G401 (cell line): ENCODE results near the gene FBXO39. TPM values are rescaled to one million over a fixed set of nuclear protein-coding genes. Genes with fewer than 3 reads are reported as not detected.
"Not testable (repeated sequence)": the region's sequence is repeated elsewhere in the genome, so short reads cannot be mapped to it uniquely, and the experiment has no call there.

Source experiments
- DNase-seq: peaks from one replicate; pipeline ENCODE4 v3.0.0-alpha.2; 2015; ENCODE audit warnings: low spot score
- in situ Hi-C: cut with HindIII; loops from 2 replicates; pipeline ENCODE4 v1.10.0; 2016; ENCODE audit warnings: low sequenced_read_pairs, mixed read lengths
- total RNA-seq: library from RNA; depleted of rRNA; stranded (reverse); fragments of >200 nt; shearing (Covaris generic); gene quantifications from 2 replicates; pipeline ENCODE4 v1.2.3, GENCODE V29; 2014; rRNA removed

The FBXO39 gene
- not detected in 2 replicates for total RNA-seq

GRCh38 chr17:6775871-6776405 lies at the start of gene FBXO39:
FBXO39 (plus strand) TSS chr17:6776215; CDS start chr17:6779869, 3,654 bp downstream.
- DNase-seq: no peak
- in situ Hi-C loops: no loop called here

DNA sequence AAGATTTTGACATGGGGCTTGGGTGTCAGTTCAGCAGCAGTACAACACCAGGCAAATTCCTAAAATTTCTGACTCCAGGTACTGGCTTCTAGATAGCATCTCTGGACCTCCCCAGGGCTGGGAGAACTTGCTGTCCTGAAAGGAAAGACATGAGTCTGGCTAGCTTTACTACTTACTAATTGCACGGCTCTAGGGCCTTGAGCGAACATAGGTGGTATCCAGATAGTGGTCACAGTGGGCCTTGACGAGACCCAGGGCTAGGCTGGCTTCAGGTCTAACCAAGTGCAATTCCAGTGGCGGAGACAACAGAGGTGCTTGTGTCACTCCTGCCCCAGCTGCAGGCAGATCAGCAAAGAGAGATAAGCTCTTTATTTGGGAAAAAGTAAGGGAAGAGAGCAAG lies 46.5 kb upstream of the FBXO39 start:
- in situ Hi-C loops: no loop called here
- DNase-seq: no peak

GRCh38 chr17:6746665-6747064 lies 29.4 kb upstream of the FBXO39 start:
- DNase-seq, in situ Hi-C loops: not testable (repeated sequence)

DNA sequence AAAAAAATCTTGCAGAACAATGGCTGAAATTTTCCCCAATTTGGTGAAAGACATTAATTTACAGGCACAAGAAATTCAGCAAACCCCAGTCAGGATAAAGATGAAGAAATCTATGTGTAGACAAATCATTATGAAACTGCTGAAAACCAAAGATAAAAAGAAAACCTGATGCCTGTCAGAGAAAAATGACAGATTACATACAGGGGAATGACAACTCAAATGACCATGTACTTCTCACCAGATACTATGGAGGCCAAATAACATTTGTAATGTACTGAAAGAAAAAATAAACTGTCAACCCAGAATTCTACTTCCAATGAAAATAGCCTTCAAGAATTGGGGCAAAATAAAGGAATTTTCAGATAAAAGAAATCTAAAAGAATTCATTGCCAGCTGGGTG lies 27.4 kb upstream of the FBXO39 start:
- in situ Hi-C loops: no loop called here
- no peak for DNase-seq

DNA sequence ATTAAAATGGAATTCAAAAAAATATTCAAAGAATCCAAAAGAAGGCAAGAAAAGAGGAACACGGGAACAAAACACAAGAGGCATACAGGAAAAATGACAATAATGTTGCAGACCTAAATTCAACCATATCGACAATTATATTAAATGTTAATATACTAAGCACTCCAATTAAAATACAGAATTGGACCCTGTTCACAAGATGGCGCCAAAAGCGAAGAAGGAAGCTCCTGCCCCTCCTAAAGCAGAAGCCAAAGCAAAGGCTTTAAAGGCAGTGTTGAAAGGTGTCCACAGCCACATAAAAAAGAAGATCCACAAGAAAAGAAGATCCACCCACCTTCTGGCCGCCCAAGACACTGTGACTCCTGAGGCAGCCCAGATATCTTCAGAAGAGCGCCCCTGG lies 26.5 kb upstream of the FBXO39 start:
- in situ Hi-C loops: no loop called here
- DNase-seq: no peak

- in situ Hi-C loops: no loop called here
These were observed 23.7 kb upstream of the FBXO39 start for GRCh38 chr17:6752068-6752909.

GRCh38 chr17:6753006-6753445 lies 23.0 kb upstream of the FBXO39 start:
- DNase-seq: no peak
- in situ Hi-C loops: no loop called here

More at GRCh38 chr17:6752068-6752909, 23.7 kb upstream of the FBXO39 start:
- DNase-seq: no peak

- DNase-seq: no peak
- in situ Hi-C loops: no loop called here
These were observed 22.5 kb upstream of the FBXO39 start for GRCh38 chr17:6753546-6753945.

GRCh38 chr17:6755281-6755680 lies 20.7 kb upstream of the FBXO39 start:
- no peak for DNase-seq
- in situ Hi-C loops: no loop called here

DNA sequence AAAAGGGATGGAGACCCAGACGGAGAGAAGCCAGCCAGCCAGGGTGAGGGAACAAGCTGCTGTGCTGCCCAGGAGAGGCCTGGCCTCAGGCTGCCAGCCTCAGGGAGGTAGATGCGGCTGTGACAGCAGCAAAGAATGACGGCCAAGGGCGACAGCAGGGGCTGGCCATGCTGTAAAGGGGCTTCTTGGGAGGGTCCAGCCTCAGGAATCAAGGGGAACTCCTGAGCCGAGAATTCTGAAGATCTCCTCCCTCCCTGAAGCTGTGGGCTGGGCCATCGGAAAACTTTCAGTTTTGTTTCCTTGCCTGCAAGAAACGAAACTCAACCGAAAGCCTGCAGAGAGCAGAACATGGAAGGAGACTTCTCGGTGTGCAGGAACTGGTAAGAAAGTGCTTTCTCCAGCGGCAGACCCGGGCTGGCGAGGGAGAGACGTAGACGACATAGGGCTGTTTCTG lies 20.3 kb upstream of the FBXO39 start, which contains the start of gene XAF1:
TSS of gene XAF1 (plus strand) at position 316 of the 454 bp plus-strand sequence. CDS start at position 349, 33 bp downstream.
- DNase-seq: no peak
- in situ Hi-C loops: no loop called here

GRCh38 chr17:6756425-6757031 lies 19.5 kb upstream of the FBXO39 start:
- in situ Hi-C loops: no loop called here
- no peak for DNase-seq

DNA sequence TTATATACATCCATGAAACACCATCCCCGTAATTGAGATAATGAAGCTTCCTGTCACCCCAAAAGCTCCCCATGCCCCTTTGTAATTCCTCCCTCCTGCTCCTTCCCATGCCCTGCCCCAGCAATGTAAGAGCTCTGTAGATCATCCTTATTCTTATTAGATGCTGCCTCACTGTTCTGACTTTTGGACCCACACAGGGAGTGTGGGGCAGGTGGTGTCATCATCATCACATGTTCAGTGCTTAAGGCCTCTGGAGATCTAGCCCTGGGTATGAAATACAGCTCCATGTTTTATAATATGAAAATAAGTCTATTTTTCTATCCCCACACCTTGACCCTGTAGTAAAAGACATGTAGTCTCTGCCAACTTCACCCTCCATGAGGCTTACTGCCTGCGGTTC lies 18.3 kb upstream of the FBXO39 start:
- in situ Hi-C loops: no loop called here
- DNase-seq: no peak

DNA sequence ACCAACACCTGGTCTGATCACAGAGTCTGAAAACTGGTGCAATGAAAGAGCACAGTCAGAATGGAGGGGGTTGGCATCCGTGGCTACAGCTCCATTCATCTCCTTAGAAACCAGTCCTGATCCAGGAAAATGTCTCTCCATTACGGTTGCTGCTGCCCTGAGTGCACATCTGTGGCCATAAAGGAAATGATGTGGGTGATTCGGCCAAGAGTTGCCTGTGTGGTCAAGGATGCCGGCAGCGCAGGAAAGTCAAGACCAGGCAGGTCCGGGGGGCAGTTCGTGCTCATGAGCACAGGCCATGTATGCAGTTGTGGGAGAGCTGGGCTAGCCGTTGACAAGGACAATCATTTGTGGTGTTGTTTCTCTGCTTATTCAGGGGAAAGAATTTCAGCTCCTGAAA lies 14.2 kb upstream of the FBXO39 start:
- in situ Hi-C loops: no loop called here

GRCh38 chr17:6768447-6768846 lies 7.6 kb upstream of the FBXO39 start:
- in situ Hi-C loops: no loop called here
- DNase-seq: no peak

More for the DNA sequence above, 14.2 kb upstream of the FBXO39 start:
- DNase-seq: no peak

GRCh38 chr17:6772016-6772415 lies 4.0 kb upstream of the FBXO39 start:
- DNase-seq: no peak
- in situ Hi-C loops: no loop called here

- DNase-seq, in situ Hi-C loops: not testable (repeated sequence)
These were observed 1.1 kb upstream of the FBXO39 start for GRCh38 chr17:6774906-6775305.

GRCh38 chr17:6779411-6779810 lies 3.4 kb downstream of the FBXO39 start:
- no peak for DNase-seq
- in situ Hi-C loops: no loop called here

DNA sequence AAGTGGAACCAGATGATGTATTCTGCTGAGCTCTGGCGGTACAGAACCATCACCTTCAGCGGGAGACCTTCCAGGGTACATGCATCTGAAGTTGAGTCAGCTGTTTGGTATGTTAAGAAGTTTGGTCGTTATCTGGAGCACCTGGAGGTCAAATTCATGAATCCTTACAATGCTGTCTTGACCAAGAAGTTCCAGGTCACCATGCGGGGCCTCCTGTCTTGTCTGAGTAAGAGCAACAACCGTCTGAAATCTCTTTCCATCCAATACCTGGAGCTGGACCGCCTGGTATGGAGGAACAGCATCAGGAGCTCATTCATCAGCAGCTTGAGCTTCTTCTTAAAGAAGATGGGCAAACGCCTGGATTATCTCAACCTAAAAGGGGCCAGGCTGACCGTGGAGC lies 4.0 kb downstream of the FBXO39 start:
- no peak for DNase-seq
- in situ Hi-C loops: no loop called here

DNA sequence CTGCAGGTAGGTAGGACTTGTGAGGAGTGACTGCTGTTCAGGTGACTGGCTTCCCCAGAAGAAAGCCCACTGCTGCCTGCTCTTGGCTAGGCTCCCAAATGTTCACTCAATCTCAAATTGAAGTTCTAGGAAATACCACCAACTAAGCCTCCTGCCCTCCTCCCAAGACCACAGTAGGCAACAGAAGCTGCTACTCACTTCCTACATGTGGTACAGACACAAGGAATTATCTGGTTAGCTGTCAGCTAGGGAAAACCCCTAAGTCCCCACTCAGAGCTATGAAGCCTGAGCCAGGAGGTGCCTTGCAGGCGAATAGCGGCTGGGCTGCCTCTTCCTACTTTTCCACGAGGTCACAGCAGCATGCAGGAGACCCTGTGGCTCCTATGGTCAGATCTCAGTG lies 4.9 kb downstream of the FBXO39 start:
- DNase-seq: no peak
- in situ Hi-C loops: no loop called here

DNA sequence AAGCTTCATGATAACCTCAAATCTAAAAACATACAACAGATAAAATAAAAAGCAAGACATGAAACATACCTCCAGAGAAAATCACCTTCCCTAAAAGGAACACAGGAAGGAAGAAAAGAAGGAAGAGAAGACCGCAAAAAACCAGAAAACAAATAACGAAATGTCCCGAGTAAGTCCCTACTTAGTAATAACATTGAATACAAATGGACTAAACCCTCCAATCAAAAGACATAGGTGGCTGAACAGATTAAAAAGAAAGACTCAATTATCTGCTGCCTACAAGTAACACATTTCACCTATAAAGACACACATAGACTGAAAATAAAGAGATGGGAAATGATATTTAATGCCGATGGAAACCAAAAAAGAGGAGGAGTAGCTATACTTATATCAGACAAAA lies 6.2 kb downstream of the FBXO39 start:
- DNase-seq: no peak
- in situ Hi-C loops: no loop called here
